Activated CD4-positive, alpha-beta T cell treated with anti-CD3 and anti-CD28 coated beads, Interleukin-2, Interleukin-4, amounts not matched to agents 100 ng/mL and 50 ng/mL, durations not matched to agents 16 hours and 8 hours (primary cell): ENCODE measurements around the gene THSD4.
A peak's percentile ranks its signal among the peaks of the same experiment; 100 is the strongest.
"Not testable (repeated sequence)": the region's sequence is repeated elsewhere in the genome, so short reads cannot be mapped to it uniquely, and the experiment has no call there.

Experiments
- DNase-seq: peaks from one replicate; pipeline ENCODE4 v3.0.0-alpha.2; 2020; ENCODE audit warnings: low spot score

THSD4 gene

DNA sequence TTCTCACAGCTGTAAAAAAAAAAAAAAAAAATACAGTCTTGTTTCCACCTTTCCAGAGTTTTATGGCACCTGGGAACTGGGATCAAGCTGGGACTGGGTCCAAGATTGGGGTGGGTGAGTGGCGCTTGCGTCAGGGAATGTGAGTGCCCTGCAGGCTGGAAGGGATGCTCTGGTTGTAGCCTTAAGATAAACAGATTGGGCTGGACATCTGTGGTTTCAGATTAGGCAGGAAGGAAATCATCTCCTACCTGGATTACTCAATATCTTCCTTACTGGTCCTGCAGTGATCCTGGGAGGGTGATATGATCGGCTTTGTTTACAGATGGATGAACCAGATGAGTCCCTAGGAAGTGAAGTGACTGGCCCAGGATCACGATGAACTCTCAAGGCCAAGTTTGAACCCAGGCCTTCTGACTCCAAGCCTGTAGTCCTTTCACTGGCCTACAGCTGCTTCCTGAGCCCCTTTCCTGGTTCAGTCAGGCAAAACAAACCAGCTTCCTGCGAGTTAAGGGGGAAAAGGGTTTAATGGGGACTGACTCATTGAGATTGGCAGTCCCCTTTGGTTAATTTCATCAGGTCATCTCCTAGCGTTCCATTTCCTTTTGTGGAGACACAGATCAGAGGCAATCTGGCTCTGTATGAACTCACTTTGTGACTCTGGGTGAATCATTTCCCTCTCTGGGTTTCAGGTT is 179.8 kb downstream of the THSD4 start:
- no peak for DNase-seq

DNA sequence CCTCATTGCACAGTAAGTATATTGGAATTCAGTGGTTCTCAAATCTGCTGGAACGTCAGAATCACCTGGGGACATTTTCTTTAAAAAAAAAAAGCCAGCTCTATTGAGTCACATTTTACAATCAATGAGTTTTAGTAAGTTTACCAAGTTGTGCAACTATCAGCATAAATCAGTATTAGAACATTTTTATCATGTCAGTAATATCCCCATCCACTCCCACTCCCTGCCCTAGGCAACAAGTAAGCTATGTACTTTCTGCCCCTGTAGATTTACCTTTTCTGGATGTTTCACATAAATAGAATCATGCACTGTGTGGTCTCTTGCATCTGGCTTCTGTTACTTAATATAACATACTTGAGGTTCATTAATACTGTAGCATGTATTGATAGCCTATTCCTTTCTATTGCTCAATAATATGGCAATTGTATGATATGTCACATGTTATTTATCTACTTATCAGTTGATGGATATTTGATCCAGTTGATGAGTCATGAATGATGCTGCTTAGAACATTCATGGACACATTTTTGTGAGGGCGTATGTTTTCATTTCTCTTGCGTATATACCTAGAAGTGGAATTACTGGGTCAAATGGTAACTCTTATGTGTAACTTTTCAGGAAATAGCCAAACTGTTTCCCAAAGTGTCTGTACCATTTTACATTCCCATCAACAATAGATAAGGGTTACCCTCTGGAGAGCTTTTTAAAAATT is 180.5 kb downstream of the THSD4 start:
- no peak for DNase-seq

DNA sequence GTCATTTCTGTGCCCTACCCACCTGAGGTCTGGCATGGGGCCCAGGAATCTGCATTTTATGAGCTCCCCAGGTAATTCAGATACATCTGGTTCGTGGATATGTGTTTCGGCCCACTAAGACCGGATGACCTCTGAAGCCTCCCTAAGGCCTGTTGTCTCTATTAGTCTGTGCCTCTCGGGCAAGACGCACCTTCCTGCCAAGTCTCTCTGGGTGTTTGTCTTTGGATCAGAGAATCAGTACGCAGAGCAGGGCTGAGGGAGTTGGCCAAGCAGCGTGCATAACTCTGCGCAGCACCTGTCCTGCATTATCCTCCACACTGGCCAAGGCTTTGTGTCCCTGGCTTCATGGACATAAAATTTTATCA is 181.0 kb downstream of the THSD4 start:
- DNase-seq, result no peak

DNA sequence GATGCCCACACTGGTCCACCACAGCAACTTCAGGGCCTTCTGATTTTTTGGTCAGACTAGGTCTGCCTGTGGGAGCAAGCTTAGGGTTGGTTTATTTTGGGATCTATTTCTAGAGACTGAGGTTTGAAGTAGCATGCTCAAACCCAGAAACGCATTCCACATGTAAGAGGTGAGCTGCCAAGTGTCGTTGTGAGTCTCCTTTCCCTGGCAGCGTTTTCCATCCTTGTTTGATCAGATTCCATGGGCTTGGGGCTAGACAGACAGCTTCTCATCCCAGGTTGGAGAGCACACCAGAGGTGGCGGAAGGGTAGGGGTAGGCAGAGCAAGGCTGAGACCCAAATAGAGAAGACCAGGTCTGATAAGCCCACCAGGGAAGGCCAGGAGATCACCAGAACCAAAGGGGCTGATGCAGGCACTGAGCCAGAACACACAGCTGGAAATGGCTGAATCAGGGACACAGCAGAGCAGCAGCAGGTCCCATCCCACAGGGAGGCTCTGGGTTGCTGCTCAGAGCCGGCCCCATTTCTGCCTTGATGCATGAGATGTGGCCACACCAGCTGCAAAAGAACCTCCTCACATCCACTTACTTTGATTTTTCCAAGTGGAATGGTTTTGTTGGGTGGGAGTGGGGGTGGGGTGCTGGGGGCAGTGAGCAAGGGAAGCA is 186.8 kb downstream of the THSD4 start:
- no peak for DNase-seq

DNA sequence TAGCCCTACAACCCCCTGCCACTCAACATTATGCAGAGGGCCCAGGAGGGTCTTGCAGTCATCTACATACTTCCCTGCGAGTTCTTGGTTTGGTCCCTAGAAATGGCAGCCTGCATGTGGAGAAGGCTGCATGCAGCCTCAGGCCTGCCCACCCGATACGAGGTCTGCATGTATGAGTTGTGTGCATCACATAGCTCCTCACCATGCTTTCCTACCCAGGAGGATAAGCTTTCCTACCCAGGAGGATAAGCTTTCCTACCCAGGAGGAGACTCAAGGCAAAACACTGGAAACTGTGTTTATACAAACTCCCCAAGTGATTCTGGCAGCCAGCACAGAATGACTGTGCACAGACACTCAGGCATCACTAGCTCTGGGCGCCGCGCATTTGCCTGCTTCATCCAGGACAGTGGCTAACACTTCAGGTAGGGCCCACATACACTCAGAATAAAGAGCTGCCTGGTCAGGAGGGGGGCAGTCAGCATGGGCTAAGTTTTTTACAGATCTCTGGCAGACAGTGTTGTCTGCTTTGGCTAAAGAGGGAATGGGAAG is 187.7 kb downstream of the THSD4 start:
- no peak for DNase-seq

DNA sequence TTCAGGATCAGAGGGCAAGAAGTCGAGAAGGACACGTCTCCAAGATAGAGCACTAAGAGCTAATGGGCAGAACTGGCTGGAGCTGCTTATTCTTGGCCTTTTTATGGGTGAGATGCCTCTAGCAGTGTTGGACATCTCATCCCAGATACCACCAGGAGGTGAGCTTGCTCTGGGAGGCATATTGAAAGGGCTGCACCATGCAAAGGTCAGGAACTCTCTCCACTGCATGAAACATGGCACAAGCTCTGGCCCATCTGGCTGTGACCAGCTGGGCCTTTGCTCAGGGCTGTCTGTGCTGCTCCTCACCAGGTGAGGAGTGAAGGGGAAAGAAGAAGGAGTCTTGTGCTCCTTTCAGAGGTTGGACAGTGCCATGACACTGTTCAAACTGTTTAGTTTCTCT is 188.7 kb downstream of the THSD4 start:
- DNase-seq, result no peak

DNA sequence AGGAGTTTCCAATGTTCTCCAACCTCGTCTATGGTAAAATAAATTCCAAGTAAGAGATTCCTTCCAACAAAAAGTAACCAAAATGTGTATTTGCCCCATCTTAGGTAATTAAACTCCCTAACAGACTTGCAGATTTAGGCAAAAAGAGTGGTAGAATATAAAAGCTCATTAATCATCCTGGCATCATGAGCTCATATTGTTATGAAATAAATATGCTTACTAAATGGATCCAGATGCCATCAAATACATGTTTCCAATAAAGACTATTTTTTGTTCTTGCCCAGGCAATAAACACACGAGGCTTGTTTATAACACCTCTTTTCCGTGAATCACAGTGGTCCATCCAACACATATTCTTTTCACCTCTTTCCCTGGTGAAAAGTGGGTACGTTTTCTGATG is 189.4 kb downstream of the THSD4 start:
- no peak for DNase-seq

DNA sequence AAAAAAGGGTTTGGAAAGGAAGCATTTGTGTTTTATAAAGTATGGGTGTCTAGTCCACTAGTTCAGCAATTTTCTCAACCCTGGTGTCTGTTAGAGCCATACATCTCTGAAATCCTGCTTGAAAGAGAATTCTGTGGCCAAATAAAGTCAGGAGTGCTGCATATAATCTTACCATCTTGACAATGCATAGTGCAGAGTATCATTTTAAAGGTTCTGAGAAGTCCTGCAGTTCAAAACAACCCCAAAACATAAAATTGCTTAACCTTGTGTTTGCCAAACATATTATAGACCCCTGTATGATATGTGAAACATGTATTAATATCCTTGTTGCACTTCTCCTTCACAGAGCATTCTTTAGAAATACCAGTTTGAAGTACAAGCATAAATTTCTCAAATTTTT is 191.3 kb downstream of the THSD4 start:
- no peak for DNase-seq

DNA sequence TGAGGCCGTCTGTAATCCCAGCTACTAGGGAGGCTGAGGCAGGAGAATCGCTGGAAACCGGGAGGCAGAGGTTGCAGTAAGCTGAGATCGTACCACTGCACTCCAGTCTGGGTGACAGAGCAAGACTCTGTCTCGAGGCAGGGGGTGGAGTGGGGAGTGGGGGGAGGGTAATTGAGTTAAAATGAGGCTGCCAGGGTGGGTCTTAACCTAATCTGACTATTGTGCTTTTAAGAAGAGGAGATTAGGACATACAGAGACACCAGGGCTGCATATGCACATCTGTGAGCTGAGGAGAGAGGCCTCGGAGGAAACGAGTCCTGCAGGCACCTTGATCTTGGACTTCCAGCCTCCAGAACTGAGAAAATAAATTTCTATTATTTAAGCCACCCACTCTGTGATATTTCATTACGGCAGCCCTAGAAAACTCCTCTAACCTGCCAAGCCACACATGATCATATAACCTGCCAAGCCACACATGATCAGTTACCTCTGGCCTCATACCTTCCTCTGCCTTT is 197.0 kb downstream of the THSD4 start:
- no peak for DNase-seq

DNA sequence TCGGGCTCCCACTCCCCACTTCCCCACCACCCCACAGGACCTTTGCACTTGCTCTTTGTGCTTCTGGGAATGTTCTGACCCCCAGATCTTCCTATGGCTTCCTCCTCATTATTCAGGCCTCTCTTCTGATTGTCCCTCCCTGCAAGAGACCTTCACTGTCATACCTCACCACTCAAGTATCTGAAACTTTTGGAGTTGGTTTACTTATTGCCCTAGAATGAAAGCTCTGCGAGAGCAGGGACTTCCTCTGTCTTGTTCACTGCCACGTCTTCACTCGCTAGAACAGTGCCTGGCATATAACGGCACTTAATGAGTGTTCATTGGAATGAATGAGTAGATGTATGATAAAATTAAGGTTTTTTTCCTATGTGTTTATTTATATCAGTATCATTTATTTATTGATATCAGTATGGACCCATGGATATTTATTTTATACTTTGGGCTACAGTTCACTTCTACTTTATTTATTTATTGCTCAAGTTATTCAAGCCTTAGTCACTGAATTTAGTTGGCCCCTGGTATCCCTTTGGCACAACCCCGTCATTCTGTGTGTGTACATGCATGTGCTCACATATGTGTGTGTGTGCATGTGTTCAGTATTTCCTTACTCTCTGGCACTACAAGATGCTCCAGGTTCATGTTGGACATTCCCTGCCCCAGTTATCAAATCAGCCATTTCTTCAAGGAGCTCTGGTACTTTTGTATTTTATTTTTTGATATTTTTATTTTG is 197.6 kb downstream of the THSD4 start:
- no peak for DNase-seq

DNA sequence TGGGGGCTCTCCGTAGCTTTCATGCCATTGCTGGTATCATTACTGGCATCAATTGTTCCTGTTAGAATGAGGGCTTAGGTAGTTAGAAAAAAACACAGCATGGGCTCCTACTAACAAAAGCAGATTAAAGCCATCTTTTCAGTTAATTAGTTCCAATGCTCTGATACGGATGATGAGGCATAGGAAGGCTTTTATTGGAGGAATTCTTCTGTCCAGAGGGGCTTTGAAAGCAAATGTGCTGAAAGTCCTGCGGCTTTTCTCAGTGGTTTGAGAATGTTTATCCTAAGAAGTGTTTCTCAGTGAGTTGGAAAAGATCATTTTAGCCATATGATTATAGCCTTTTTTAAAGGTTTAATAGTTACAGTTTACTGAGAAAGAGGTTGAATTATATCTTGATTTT is 198.5 kb downstream of the THSD4 start:
- DNase-seq, result no peak

DNA sequence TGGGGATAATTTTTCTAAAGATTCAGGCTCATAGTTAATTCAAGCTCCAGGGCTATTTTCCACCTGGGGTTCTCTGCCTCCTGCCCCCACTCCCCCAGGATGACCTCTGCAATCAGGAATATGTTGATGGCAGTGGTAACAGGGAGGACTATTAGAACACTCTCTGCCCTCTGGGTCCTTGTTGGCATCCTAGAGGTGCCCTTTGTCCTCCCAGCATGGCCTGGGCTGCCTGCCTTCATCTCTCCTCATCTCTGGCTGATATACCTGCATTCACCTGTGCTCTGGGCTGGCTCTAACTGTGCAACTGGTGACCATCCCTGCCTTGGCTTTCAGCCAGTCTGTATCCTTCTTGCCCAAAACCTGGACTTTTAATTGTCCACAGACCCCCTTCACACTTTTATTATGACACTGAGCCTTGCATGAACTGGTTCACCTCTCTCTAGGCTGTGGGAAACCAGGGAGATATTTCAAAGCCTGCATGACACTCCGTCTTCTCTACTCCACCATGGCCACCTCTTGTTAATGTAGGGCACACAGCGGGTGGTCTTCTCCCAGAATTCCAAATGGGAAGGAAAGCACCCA is 199.8 kb downstream of the THSD4 start:
- DNase-seq, result no peak

DNA sequence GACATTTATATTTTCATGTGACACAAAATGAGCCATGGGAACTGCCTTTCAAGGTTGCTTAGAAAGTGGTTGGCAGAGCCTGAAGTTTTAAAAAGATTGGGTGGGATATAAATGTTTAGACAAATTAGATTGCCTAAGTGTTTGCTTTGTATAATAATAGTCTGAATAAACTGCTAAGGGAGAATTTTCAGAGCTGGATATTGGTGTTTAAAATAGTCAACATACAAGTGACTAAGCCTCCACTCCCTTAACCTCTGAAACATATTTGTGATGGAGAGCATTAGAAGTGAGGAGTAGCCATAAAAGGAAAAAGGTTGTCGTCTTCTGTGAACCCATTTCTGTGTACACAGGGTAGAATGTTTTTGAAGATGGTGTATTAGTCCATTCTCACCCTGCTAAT is 201.6 kb downstream of the THSD4 start:
- DNase-seq, result no peak

DNA sequence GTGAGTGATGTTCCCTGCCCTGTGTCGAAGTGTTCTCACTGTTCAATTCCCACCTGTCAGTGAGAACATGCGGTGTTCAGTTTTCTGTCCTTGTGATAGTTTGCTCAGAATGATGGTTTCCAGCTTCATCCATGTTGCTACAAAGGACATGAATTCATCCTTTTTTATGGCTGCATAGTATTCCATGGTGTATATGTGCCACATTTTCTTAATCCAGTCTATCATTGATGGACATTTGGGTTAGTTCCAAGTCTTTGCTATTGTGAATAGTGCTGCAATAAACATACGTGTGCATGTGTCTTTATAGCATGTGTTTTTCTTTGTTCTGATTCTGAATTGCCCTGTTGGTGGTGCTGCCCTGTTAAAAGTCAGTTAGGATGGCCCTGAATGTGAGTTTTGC is 204.2 kb downstream of the THSD4 start:
- DNase-seq, result not testable (repeated sequence)

DNA sequence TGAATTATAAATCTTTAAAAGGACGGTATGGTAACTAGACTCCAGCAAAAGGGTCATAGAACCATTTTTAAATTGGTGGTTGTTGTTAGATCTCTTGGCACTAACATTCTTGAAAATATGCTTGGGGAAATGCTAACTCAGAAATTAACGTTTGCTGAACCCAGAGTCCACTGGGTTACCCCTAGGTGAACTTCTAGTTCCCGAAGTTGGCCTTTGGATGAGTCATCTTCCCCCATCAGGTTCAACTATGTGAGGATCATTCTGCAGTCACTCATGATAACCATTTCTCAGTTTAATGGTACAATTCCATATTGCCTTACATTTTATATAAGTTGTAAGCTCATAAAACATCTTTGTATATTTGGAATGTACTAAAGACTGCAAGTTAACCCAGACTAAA is 204.7 kb downstream of the THSD4 start:
- DNase-seq, result no peak

DNA sequence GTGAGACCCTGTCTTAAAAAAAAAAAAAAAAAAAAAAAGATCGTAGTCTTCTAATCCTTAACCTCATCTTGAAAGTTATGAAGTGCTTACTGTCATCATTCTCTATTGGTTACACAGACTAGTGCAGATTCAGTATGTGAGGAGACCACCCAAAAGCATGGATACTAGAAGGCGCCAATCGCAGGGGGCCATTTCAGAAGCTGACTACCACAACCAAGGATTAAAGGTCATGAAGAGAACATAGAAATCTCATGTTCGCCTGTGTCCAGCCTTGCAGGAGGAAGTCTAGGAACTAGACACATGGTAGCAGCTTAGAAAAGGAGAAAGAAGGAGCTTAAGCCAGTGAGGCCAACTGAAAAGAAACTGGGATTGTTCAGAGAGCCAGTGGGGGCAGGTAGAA is 207.8 kb downstream of the THSD4 start:
- DNase-seq, result no peak

DNA sequence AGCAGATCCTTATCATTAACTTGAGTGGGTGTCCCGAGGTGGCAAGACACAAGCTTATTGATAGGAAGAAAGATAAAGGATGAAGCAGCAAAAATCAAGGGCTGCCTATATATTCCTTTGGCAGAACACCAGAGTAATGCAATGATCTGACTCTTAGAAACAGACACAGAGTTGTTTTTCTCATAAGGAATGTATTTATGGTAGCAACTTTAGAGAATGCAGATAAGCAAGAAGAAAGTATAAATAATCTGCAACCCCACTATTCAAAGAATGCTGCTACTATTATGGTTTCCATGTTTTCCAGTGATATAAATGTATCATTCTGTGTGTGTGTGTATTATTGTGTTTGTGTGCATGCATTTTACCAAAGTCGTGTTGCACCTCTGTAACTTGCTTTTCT is 208.3 kb downstream of the THSD4 start:
- no peak for DNase-seq

DNA sequence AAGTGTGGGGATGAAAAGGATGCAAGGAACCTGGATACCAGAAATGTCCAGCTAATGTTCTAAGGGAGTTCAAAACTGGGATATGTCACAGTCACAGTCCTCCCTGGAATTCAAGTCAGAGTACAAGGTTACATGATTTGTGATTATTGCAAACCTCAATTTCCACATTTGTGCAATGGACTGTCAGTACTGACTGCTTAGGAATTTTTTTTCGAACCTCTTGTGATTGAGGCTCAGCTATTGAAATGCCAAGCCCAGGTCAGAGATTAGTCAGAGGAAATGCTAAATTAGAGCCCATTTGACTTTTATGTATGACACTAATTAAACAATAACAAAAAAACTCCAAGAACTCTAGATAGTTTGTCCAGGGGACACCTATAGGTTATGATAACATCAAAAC is 210.2 kb downstream of the THSD4 start:
- no peak for DNase-seq

DNA sequence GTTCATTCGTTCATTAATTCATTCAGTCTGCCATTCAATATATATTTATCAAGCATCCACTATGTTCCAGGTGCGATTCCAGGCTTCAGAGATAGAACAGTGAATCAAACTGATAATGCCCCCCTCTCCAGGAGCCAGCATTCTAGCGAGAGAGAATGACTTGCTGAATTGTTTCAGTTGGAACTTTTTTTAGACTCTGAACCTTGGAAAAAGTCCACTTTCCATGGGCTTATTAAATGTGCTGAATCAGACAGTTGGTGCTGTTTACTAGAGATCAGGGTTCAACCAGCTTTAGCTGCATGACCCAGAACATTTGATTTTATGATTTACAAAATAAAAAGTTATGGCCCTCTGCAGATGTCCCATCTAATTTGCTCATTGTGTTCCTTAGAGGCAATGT is 213.2 kb downstream of the THSD4 start:
- DNase-seq, result no peak

DNA sequence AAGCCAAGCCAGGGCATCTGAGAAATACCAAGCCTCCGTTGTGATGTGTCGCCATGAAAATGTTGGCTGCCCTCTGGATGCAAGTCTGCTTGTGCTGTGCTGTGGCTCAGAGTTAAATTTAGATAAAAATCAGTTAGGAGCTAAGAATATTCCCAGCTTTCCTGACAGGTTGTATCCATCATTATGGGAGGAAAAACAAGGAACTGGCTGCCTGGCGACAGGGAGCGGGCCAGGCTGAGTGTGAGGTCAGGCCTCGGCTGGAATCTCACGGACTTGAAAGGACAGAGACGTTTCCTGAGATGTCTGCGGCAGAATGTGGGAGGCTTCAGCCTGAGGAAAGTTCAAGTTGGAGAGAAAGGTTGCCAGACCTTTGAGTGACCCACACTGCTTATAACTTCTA is 213.8 kb downstream of the THSD4 start:
- DNase-seq, result no peak

DNA sequence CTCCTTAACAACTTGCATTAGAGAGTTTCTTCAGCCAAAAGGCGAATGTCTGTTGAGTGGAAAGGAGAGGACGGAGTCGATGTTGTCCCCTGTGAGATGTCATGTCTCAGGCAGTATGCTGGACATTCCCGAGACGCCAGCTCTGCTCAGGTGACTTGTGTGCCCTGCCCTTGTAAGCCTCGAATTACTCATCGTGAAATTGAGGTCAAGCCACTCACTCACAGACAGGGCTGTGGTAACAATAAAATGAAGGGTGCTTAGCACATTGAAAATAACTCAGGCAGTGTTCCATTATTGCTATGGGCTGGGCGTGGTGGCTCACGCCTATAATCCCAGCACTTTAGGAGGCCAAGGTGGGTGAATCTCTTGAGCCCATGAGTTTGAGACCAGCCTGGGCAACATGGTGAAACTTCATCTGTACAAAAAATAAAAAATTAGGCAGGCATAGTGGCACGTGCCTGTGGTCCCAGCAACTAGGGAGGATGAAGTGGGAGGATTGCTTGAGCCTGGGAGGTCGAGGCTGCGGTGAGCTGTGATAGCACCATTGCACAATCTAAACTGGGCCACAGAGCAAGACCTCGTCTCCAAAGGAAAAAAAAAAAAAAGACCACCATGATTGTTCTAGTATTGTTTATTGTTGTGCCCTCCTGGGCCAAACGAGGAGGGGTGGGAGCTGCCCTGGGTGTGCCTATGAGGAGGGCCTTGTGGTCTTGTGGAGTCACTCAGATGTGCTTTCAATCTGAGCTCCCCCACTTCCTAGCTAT is 214.4 kb downstream of the THSD4 start:
- DNase-seq, result peak; percentile 5
